ENCODE measurements around the gene GGA3. TPM values are rescaled to one million over a fixed set of nuclear protein-coding genes. Genes with fewer than 3 reads are reported as not detected.

Gene GGA3
- polyA plus RNA-seq, 2 of the 4 experiments (the other 2 are of a cell fraction) = 35.8 to 43.6 TPM

DNA sequence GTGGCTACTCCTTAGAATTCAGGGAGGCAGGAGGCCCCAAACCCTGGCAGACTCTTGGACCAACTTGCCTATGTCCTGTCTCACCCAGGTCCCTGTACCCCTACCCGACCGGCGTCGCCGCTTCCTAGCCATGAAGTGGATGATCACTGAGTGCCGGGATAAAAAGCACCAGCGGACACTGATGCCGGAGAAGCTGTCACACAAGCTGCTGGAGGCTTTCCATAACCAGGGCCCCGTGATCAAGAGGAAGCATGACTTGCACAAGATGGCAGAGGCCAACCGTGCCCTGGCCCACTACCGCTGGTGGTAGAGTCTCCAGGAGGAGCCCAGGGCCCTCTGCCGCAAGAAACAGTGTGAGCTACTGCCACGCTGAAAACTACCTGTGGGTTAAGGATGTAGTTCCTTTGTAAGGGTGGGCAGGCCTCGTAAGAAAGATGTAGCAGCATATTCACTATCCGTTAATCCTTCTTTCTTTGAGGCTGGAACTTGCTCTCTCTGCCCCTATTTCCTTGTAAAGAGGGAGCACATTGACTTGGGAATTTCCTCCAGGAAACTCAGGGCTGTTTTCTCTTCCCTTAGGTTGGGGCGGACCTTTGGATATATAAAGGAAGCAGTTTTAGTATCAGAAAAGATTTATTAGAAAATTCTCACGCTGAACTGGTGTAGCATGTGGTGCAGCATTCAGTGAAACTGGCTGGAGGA lies 4.4 kb upstream of the GGA3 start:
- TF ChIP-seq FOXS1 (CRISPR knock-in tag; IDR thresholded peaks at IDR 0.05) (no peak), HOXB5 (CRISPR knock-in tag; IDR thresholded peaks at IDR 0.05) (no peak), SMC3 (IDR thresholded peaks at IDR 0.05) (no peak), CEBPB (IDR thresholded peaks at IDR 0.05) (no peak), NFE2L2 (conservative IDR thresholded peaks at IDR 0.05; ENCODE audit: low read length) (no peak), RAD21 (conservative IDR thresholded peaks at IDR 0.05 in 1 of 2, IDR thresholded peaks at IDR 0.05 in 1 of 2) (no peak), BHLHE40 (IDR thresholded peaks at IDR 0.05; ENCODE audit: low read depth, low read length) (no peak), GATA3 (IDR thresholded peaks at IDR 0.05; ENCODE audit: borderline replicate concordance) (no peak), HEYL (CRISPR knock-in tag; IDR thresholded peaks at IDR 0.05) (no peak), CBX8 (IDR thresholded peaks at IDR 0.05) (no peak), JUNB (IDR thresholded peaks at IDR 0.05) (no peak)
- TF ChIP-seq, protein P1, sequence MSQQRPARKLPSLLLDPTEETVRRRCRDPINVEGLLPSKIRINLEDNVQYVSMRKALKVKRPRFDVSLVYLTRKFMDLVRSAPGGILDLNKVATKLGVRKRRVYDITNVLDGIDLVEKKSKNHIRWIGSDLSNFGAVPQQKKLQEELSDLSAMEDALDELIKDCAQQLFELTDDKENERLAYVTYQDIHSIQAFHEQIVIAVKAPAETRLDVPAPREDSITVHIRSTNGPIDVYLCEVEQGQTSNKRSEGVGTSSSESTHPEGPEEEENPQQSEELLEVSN (IDR thresholded peaks at IDR 0.05; ENCODE audit: borderline replicate concordance, low read depth) = no peak
- TF ChIP-seq, protein P2, sequence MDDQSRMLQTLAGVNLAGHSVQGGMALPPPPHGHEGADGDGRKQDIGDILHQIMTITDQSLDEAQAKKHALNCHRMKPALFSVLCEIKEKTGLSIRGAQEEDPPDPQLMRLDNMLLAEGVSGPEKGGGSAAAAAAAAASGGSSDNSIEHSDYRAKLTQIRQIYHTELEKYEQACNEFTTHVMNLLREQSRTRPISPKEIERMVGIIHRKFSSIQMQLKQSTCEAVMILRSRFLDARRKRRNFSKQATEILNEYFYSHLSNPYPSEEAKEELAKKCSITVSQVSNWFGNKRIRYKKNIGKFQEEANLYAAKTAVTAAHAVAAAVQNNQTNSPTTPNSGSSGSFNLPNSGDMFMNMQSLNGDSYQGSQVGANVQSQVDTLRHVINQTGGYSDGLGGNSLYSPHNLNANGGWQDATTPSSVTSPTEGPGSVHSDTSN (IDR thresholded peaks at IDR 0.05) = no peak
- TF ChIP-seq, protein P3, sequence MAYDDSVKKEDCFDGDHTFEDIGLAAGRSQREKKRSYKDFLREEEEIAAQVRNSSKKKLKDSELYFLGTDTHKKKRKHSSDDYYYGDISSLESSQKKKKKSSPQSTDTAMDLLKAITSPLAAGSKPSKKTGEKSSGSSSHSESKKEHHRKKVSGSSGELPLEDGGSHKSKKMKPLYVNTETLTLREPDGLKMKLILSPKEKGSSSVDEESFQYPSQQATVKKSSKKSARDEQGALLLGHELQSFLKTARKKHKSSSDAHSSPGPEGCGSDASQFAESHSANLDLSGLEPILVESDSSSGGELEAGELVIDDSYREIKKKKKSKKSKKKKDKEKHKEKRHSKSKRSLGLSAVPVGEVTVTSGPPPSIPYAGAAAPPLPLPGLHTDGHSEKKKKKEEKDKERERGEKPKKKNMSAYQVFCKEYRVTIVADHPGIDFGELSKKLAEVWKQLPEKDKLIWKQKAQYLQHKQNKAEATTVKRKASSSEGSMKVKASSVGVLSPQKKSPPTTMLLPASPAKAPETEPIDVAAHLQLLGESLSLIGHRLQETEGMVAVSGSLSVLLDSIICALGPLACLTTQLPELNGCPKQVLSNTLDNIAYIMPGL (CRISPR knock-in tag; IDR thresholded peaks at IDR 0.05; ENCODE audit: borderline replicate concordance) = no peak
- no peak for FAIRE-seq
- H3K4me3 ChIP-seq = no peak overlapping the region
- no peak for DNase-seq (ENCODE audit: low read depth in 1 of 2, low spot score in 1 of 2)
- no peak for ATAC-seq
- H3K4me2 ChIP-seq = no peak overlapping the region
- ChIA-PET POLR2A (no interaction called here), CTCF (interaction anchor here (1.6 to 8.4 kb wide), 3 partner anchors 17 to 147 kb away, joined by 6 to 110 read pairs (median 7); no protein-coding TSS in a partner anchor)
- no peaks in the 10 kb centered on the region for H3K9me3 ChIP-seq
- H3K27ac ChIP-seq = no peak overlapping the region
- WGBS (ENCODE audit: missing lambda C conversion rate) = 94% methylated on average over 17 of the region's 17 CpGs
- peaks cover 25% of the 10 kb centered on the region for H3K4me1 ChIP-seq

DNA sequence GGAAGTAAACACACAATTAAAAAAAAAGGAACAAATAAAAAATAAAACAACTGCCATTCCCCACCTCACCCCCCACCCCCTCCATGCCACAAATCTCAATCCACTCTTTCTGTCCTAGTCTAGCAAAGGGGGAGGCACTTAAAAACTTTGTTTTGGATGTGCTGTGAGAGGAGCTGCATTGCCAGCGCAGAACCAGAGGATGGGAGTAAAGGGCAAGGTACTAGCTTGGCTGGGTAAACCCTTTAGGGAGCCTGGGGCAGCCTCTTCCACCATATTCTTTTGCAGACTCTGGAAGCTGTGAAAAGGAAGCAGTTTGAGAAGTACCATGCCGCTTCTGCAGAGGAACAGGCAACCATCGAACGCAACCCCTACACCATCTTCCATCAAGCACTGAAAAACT lies 1.6 kb upstream of the GGA3 start:
- FAIRE-seq (no peak), DNase-seq (ENCODE audit: low read depth in 1 of 2, low spot score in 1 of 2) (no peak), ATAC-seq (no peak)
- TF ChIP-seq RAD21 (conservative IDR thresholded peaks at IDR 0.05 in 1 of 2, IDR thresholded peaks at IDR 0.05 in 1 of 2) = 0 out of 5 replicates have a peak, but pooled peaks of 1 of the 2 experiments have one; percentile 12
- TF ChIP-seq JUN (IDR thresholded peaks at IDR 0.05) = 0 out of 5 replicates have a peak, but pooled peaks of 1 of the 2 experiments have one; percentile 18
- TF ChIP-seq RFX5 (IDR thresholded peaks at IDR 0.05) = no peak
- H3K4me1 ChIP-seq = peaks cover 29% of the 10 kb centered on the region
- ChIA-PET POLR2A (interaction anchor here (1.0 to 3.8 kb wide), 4 partner anchors 7 to 143 kb away, joined by 9 to 86 read pairs (median 18); partner anchors contain the start of genes GRB2, MIF4GD, NUP85 and SLC25A19), CTCF (interaction anchor here (0.5 to 6.2 kb wide), 9 partner anchors 8 to 207 kb away, joined by 3 to 102 read pairs (median 4); partner anchors contain the start of genes MIF4GD and SLC25A19)
- peak overlapping the region; percentile 97 for H3K4me2 ChIP-seq
- no peak overlapping the region; a peak in 1 of 6 replicates for H3K27ac ChIP-seq
- H3K4me3 ChIP-seq = peak overlapping the region; percentile 97; the same call in 2 of the 3 replicates
- 86% methylated on average over 4 of the region's 4 CpGs for WGBS (ENCODE audit: missing lambda C conversion rate)
- no peaks in the 10 kb centered on the region for H3K9me3 ChIP-seq

DNA sequence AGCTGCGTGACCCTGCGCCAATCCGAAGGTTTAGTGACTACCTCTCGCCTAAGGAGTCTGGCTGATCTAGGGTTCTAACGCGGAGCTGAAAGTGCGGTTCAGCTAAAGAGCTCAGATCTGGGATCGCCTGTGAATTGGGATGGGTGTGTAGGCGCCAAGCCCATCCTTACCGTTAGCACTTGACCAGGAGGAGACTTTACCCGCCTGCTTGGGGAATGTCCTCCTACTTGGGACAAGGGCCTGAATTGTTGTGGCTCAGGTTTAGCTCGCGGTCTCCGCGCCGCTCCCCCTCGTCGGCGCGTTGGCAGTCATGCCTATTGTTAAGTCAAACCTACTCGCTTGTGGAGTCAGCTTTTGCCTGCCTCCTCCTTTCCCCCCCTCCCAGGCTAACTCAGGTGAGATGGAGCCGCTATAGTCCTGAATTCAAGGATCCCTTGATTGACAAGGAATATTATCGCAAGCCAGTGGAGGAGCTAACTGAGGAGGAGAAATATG lies 753 bp upstream of the GGA3 start:
- Histone ChIP-seq H3K4me2 (peak overlapping the region; percentile 97), H3K4me1 (peaks cover 22% of the 10 kb centered on the region), H3K27ac (peak overlapping the region; percentile 96), H3K4me3 (peak overlapping the region; percentile 97), H3K9me3 (no peaks in the 10 kb centered on the region)
- no peak for DNase-seq (ENCODE audit: low read depth in 1 of 2, low spot score in 1 of 2)
- TF ChIP-seq EHMT2 (IDR thresholded peaks at IDR 0.05; ENCODE audit: low read depth) (no peak), KDM5A (IDR thresholded peaks at IDR 0.05) (peak; percentile 87), HOXA7 (CRISPR knock-in tag; IDR thresholded peaks at IDR 0.05) (no peak)
- ChIA-PET POLR2A (interaction anchor here (0.6 to 3.8 kb wide), 20 partner anchors 8 to 349 kb away, joined by 3 to 86 read pairs (median 4); partner anchors contain the start of genes GRB2, MIF4GD, NT5C and NUP85), CTCF (interaction anchor here (0.6 to 6.2 kb wide), 15 partner anchors 8 to 371 kb away, joined by 3 to 102 read pairs (median 4); partner anchors contain the start of genes MIF4GD, SLC25A19 and SMIM5)
- under 1% methylated on average over 20 of the region's 23 CpGs for WGBS (ENCODE audit: missing lambda C conversion rate)
- FAIRE-seq = no peak
- peak; percentile 25 to 36; a peak in 5 of 6 replicates for ATAC-seq

Data from A549 (cell line).